IgD-negative memory B cell (primary cell): ENCODE measurements around the gene TNFSF8. TPM values are rescaled to one million over a fixed set of nuclear protein-coding genes. Genes with fewer than 3 reads are reported as not detected.

ENCODE experiments used
- H3K27ac Mint-ChIP-seq, 3 donors: one replicate each; pipeline ENCODE4 v1.8.0; 2020 to 2022; ENCODE audit warnings: mild to moderate bottlenecking in 3 of 3, mixed read lengths in 3 of 3, moderate library complexity in 1 of 3
- H3K27me3 Mint-ChIP-seq: one replicate; pipeline ENCODE4 v1.8.0; 2021; ENCODE audit warnings: mixed read lengths
- H3K36me3 Mint-ChIP-seq: one replicate; pipeline ENCODE4 v1.8.0; 2020; ENCODE audit warnings: mild to moderate bottlenecking, mixed read lengths
- H3K4me1 Mint-ChIP-seq, 3 donors: one replicate each; pipeline ENCODE4 v1.8.0; 2020 to 2022; ENCODE audit warnings: mixed read lengths in 3 of 3, mild to moderate bottlenecking in 1 of 3
- H3K4me3 Mint-ChIP-seq, 4 donors: one replicate each; pipeline ENCODE4 v1.8.0; 2020 to 2022; ENCODE audit warnings: mild to moderate bottlenecking in 4 of 4, mixed read lengths in 4 of 4, moderate library complexity in 3 of 4
- H3K9me3 Mint-ChIP-seq, 3 donors: one replicate each; pipeline ENCODE4 v1.8.0; 2020 to 2021; ENCODE audit warnings: mixed read lengths in 3 of 3, mild to moderate bottlenecking in 1 of 3
- polyA plus RNA-seq: library from polyadenylated mRNA; unstranded; fragments of 300-500 nt; fragmentation: Illumina TruSeq; gene quantifications from one replicate; pipeline ENCODE4 v1.2.3, GENCODE V29; 2021

TNFSF8 gene
- polyA plus RNA-seq, 1 donor from 2014 or later: 3.5 TPM

DNA sequence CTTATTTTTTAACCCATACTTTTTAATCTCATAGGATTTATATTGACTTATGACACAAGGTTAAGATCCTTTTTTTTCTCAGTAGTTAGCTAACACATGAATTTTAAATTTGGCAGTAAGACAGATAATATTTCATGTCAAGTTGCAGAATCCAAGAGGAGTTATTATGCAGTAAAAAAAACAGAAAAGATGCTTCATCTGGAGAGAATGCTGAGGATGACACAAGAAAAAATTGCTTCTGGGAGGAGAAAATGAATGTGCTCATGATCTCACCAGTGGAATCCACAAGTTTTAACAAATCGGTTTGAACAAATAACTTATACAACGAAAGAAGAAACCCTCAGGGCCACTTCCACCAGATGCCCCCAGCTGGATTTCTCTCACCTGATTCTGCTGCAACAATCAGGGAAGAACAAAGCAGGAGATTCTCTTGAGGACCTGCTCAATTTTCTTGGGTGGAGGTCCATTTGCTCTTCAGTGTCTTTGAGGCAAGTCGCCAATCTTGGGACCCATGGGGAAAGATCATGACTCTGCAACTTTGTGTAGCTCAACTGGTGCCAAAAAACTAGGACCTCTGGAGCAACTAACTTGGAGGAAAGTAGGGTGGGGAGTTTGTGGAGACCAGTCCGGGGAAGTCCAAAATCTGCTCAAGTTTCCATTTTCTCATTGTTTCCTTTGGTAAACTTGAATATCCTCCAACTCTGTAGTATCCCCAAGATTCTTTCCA is 74.0 kb downstream of the TNFSF8 start:
- no peak overlapping the region for H3K27ac Mint-ChIP-seq

DNA sequence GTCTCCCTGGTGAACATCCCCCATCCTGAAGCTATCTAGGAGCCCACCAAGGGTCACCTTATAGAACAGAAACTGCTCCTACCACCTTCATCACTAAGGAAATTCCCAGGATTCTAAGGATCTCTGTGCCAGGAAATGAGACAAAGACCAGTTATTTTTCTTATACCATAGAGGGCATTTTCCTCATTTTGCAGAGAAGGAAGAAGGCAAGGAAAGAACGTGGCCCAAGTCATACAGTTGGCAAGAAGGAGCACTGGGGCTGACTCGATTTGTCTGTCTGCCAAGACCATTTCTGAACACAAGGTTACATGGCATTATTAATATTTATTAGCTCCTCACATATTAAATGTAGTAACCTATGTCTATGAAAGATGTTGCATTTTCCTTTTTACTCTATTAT is 74.9 kb downstream of the TNFSF8 start:
- H3K27ac Mint-ChIP-seq: no peak overlapping the region
- peaks cover 0 to 3% (median 0%) of the 10 kb centered on the region in 3 donors for H3K4me1 Mint-ChIP-seq
- peaks cover 6% of the 10 kb centered on the region for H3K27me3 Mint-ChIP-seq
- H3K36me3 Mint-ChIP-seq: no peaks in the 10 kb centered on the region
- no peak overlapping the region for H3K4me3 Mint-ChIP-seq
- no peaks in the 10 kb centered on the region for H3K9me3 Mint-ChIP-seq

More for the DNA sequence above, 74.0 kb downstream of the TNFSF8 start:
- H3K9me3 Mint-ChIP-seq: no peaks in the 10 kb centered on the region
- no peaks in the 10 kb centered on the region for H3K36me3 Mint-ChIP-seq
- H3K27me3 Mint-ChIP-seq: peaks cover 6% of the 10 kb centered on the region
- no peak overlapping the region for H3K4me3 Mint-ChIP-seq
- peaks cover 0 to 3% (median 3%) of the 10 kb centered on the region in 3 donors for H3K4me1 Mint-ChIP-seq

GRCh38 chr9:114854736-114855355 is 75.5 kb downstream of the TNFSF8 start:
- Mint-ChIP-seq H3K9me3 (no peaks in the 10 kb centered on the region), H3K4me3 (no peak overlapping the region), H3K27me3 (peaks cover 1% of the 10 kb centered on the region), H3K27ac (no peak overlapping the region), H3K36me3 (no peaks in the 10 kb centered on the region), H3K4me1 (peaks cover 0 to 3% (median 0%) of the 10 kb centered on the region in 3 donors)

DNA sequence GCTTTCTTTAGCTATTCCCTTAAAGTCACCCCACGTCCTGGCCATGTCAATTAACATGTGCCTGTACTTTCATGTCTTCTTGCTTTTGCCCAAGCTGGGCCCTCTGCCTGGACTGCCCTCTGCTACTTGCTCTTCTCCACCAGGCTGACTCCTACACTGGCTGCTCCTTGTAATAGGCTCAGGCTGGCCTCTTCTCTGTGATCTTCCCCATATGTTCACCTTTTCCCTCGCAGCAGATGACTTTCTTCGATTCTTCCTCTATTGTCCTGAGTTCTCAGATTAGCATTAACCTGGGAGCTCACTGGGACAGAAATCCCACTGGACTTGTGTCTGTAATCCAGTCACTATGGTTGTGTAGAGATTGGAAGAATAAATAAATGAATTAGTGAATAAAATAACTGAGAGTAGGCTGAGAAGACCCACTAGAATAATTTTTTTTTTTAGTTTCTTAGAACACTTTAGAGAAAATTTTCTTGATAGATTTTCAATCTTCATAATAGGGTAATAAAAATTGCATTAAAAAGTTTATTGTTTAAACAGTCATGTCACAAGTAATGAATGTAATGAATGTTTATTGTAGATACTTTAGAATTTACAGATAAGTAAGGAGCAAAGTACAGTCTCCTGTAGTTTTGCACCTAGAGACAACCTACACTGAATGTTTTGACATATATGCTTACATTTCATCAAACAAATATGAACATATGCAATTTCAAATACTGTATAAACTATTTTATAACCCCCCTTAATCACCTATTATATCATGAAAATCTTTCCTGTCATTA is 77.1 kb downstream of the TNFSF8 start:
- Mint-ChIP-seq H3K4me3 (no peak overlapping the region), H3K9me3 (no peaks in the 10 kb centered on the region), H3K27me3 (peaks cover 1% of the 10 kb centered on the region), H3K27ac (no peak overlapping the region), H3K36me3 (no peaks in the 10 kb centered on the region), H3K4me1 (peaks cover 0 to 3% (median 0%) of the 10 kb centered on the region in 3 donors)

DNA sequence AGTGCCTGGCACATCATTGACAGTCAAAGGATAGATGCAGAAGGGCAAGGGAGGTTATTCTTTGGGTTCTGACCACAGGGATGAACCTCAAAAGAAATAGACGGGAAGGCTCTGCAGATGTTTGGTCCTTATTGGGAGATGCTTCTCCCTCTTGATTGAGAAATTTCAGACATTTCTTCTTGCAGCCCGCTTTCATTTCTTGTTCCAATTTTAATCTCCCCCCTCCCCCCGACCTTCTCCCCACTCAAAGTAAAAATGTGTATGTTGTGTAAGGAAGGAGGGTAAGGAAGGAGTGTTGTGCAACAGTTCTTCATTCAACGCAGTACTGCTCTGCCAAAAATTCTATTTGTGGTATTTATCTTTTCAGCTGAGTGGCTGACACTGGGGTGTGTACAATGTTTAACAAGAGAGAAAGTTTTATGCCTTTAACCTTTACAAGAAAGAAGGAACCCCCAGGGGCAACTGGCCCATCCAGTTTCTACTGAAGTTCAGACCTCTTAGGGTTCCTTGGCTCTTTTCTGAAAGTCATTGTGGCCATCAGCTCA is 78.3 kb downstream of the TNFSF8 start:
- H3K9me3 Mint-ChIP-seq: no peaks in the 10 kb centered on the region
- H3K27ac Mint-ChIP-seq: no peak overlapping the region
- H3K4me3 Mint-ChIP-seq: no peak overlapping the region

GRCh38 chr9:114851306-114851705 is 79.1 kb downstream of the TNFSF8 start:
- Mint-ChIP-seq H3K9me3 (no peaks in the 10 kb centered on the region), H3K27me3 (no peaks in the 10 kb centered on the region), H3K4me1 (peaks cover 0 to 3% (median 0%) of the 10 kb centered on the region in 3 donors), H3K27ac (no peak overlapping the region), H3K4me3 (no peak overlapping the region), H3K36me3 (no peaks in the 10 kb centered on the region)

More for the DNA sequence above, 78.3 kb downstream of the TNFSF8 start:
- peaks cover 0 to 3% (median 0%) of the 10 kb centered on the region in 3 donors for H3K4me1 Mint-ChIP-seq
- peaks cover 1% of the 10 kb centered on the region for H3K27me3 Mint-ChIP-seq
- no peaks in the 10 kb centered on the region for H3K36me3 Mint-ChIP-seq

Other genes starting within 250 kb of the TNFSF8 start
- not detected for gene TEX48, start 248.4 kb downstream of the TNFSF8 start, polyA plus RNA-seq
- 0.03 TPM for gene TNFSF15, start 124.6 kb downstream of the TNFSF8 start, polyA plus RNA-seq
- not detected for gene TNC, start 187.6 kb upstream of the TNFSF8 start, polyA plus RNA-seq